Mesenchymal stem cell (in vitro differentiated cells and primary cell): Measurements from ENCODE around the gene TBX1.

Source experiments
- DNase-seq: peaks from one replicate; pipeline ENCODE4 v3.0.0-alpha.2; 2013
- H2AFZ ChIP-seq: one replicate; pipeline ENCODE4 v1.6.1; 2013; ENCODE audit warnings: low read depth, mild to moderate bottlenecking, control low read depth, inconsistent platforms, low read length, moderate library complexity
- H2AK5ac ChIP-seq: 2 replicates; pipeline ENCODE4 v1.6.1; 2013; ENCODE audit warnings: low read length, moderate library complexity, mild to moderate bottlenecking, inconsistent platforms; ENCODE audit not compliant: severe bottlenecking
- H2BK120ac ChIP-seq: one replicate; pipeline ENCODE4 v1.6.1; 2013; ENCODE audit warnings: low read depth, mild to moderate bottlenecking, inconsistent platforms, low read length, moderate library complexity
- H2BK12ac ChIP-seq, 2 experiments: one replicate each; pipeline ENCODE4 v1.6.1; 2013; ENCODE audit warnings: inconsistent platforms in 2 of 2, low read length in 2 of 2, mild to moderate bottlenecking in 2 of 2, moderate library complexity in 2 of 2, control low read depth in 1 of 2
- H2BK15ac ChIP-seq: one replicate; pipeline ENCODE4 v1.6.1; 2013; ENCODE audit warnings: mild to moderate bottlenecking, low read depth, inconsistent platforms; ENCODE audit not compliant: poor library complexity, severe bottlenecking
- H2BK5ac ChIP-seq: 2 replicates; pipeline ENCODE4 v1.6.1; 2013; ENCODE audit warnings: low read depth, mild to moderate bottlenecking, low read length, control low read depth, inconsistent platforms; ENCODE audit not compliant: poor library complexity, severe bottlenecking
- H3K14ac ChIP-seq, 2 experiments: one replicate each; pipeline ENCODE4 v1.6.1; 2013; ENCODE audit warnings: inconsistent platforms in 2 of 2, low read length in 2 of 2, control low read depth in 1 of 2, mild to moderate bottlenecking in 1 of 2, moderate library complexity in 1 of 2
- H3K18ac ChIP-seq, 2 experiments: one replicate each; pipeline ENCODE4 v1.6.1; 2013; ENCODE audit warnings: inconsistent platforms in 2 of 2, low read length in 2 of 2, control low read depth in 1 of 2, low read depth in 1 of 2, mild to moderate bottlenecking in 1 of 2
- H3K23ac ChIP-seq, 2 experiments: one replicate each; pipeline ENCODE4 v1.6.1; 2013; ENCODE audit warnings: inconsistent platforms in 2 of 2, low read length in 2 of 2, mild to moderate bottlenecking in 2 of 2, moderate library complexity in 2 of 2, control low read depth in 1 of 2
- H3K27ac ChIP-seq: 2 replicates; pipeline ENCODE4 v1.5.1; 2013; ENCODE audit warnings: mild to moderate bottlenecking, moderate library complexity, low read length, control low read depth, inconsistent platforms; ENCODE audit not compliant: poor library complexity, severe bottlenecking
- H3K27me3 ChIP-seq, 2 experiments: 2 replicates each; pipeline versions ENCODE4 v1.6.1 to v1.7.0; 2013; ENCODE audit warnings: low read length in 2 of 2, mild to moderate bottlenecking in 2 of 2, moderate library complexity in 2 of 2, control low read depth in 1 of 2, inconsistent platforms in 1 of 2; ENCODE audit not compliant: control insufficient read depth in 1 of 2, insufficient read depth in 1 of 2
- H3K36me3 ChIP-seq, 2 experiments: 2 replicates each; pipeline versions ENCODE4 v1.6.1 to v1.7.0; 2013; ENCODE audit warnings: low read length in 2 of 2, control low read depth in 1 of 2, inconsistent platforms in 1 of 2, low read depth in 1 of 2, mild to moderate bottlenecking in 1 of 2; ENCODE audit not compliant: insufficient read depth in 2 of 2, control insufficient read depth in 1 of 2
- H3K4ac ChIP-seq, 2 experiments: one replicate each; pipeline ENCODE4 v1.6.1; 2013; ENCODE audit warnings: inconsistent platforms in 2 of 2, low read length in 2 of 2, mild to moderate bottlenecking in 2 of 2, moderate library complexity in 2 of 2, control low read depth in 1 of 2, low read depth in 1 of 2
- H3K4me1 ChIP-seq: 2 replicates; pipeline ENCODE4 v1.6.1; 2013; ENCODE audit warnings: low read depth, low read length, control low read depth; ENCODE audit not compliant: control insufficient read depth, insufficient read depth
- H3K4me2 ChIP-seq: 2 replicates; pipeline ENCODE4 v1.6.1; 2013; ENCODE audit warnings: low read length, mild to moderate bottlenecking, inconsistent platforms; ENCODE audit not compliant: poor library complexity, severe bottlenecking
- H3K4me3 ChIP-seq, 2 experiments: 2 replicates each; pipeline versions ENCODE4 v1.5.1 to v1.7.0; 2013; ENCODE audit warnings: low read length in 2 of 2, mild to moderate bottlenecking in 2 of 2, control low read depth in 1 of 2, low read depth in 1 of 2; ENCODE audit not compliant: insufficient read depth in 1 of 2
- H3K79me1 ChIP-seq: replicated peaks from 2 replicates; pipeline ENCODE4 v1.6.1; 2013; ENCODE audit warnings: mild to moderate bottlenecking, control low read depth, low read length, inconsistent platforms; ENCODE audit not compliant: poor library complexity, severe bottlenecking
- H3K9ac ChIP-seq: 2 replicates; pipeline ENCODE4 v1.7.0; 2013; ENCODE audit warnings: mild to moderate bottlenecking, low read length, moderate library complexity
- H3K9me3 ChIP-seq: 2 replicates; pipeline ENCODE4 v1.7.0; 2013; ENCODE audit warnings: mild to moderate bottlenecking, low read length; ENCODE audit not compliant: control insufficient read depth
- H4K8ac ChIP-seq: one replicate; pipeline ENCODE4 v1.6.1; 2013; ENCODE audit warnings: inconsistent platforms, mild to moderate bottlenecking, low read length, moderate library complexity
- H4K91ac ChIP-seq: one replicate; pipeline ENCODE4 v1.6.1; 2013; ENCODE audit warnings: mild to moderate bottlenecking, low read length, inconsistent platforms
- WGBS: methylation state at CpG from one replicate; pipeline ENCODE4 v1.1.7; 2013; ENCODE audit warnings: mixed read lengths; 5-methylcytosine and 5-hydroxymethylcytosine counted together

The TBX1 gene

DNA sequence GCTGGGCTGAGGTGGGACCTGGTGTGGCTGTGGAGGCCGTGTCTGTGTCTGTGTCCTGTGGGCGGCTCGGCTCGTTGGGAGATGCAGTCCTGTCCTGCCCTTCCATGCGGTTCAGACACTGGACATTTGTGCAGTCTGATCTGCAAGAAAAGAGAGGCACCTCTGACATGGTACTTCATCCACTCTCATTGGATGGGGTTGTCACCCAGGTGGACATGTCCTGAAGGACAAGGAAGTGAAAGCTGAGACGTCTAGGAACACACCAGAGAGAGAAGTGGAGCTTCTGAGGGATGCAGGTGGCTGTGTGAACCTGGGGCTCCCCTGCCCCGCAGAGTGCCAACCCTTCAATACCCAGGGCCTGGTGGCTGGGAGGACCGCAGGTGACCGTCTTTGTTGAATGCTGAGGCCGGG, 18.4 kb downstream of the TBX1 start:
- H3K79me1 ChIP-seq, result no peaks in the 10 kb centered on the region
- H3K36me3 ChIP-seq, result no peaks in the 10 kb centered on the region
- H2BK12ac ChIP-seq, result no peak overlapping the region
- no peak overlapping the region for H3K18ac ChIP-seq
- peak overlapping the region in 1 of 2 experiments; percentile 37 for H3K14ac ChIP-seq
- no peak overlapping the region for H2BK15ac ChIP-seq
- H2BK120ac ChIP-seq, result no peak overlapping the region
- H3K9me3 ChIP-seq, result peaks cover 14% of the 10 kb centered on the region
- H3K27me3 ChIP-seq, result peaks cover 32 to 33% of the 10 kb centered on the region in 2 experiments
- no peak overlapping the region for H4K91ac ChIP-seq
- no peak overlapping the region for H2AFZ ChIP-seq
- H4K8ac ChIP-seq, result no peak overlapping the region
- H3K9ac ChIP-seq, result no peak overlapping the region
- no peak overlapping the region for H3K27ac ChIP-seq
- no peaks in the 10 kb centered on the region for H3K4me1 ChIP-seq
- H3K4me3 ChIP-seq, result no peak overlapping the region
- no peak overlapping the region for H3K4ac ChIP-seq
- DNase-seq, result no peak
- H3K4me2 ChIP-seq, result no peak overlapping the region
- no peak overlapping the region for H2BK5ac ChIP-seq
- H3K23ac ChIP-seq, result peak overlapping the region in 1 of 2 experiments; percentile 14
- H2AK5ac ChIP-seq, result no peak overlapping the region
- 85% methylated on average over 10 of the region's 10 CpGs for WGBS

DNA sequence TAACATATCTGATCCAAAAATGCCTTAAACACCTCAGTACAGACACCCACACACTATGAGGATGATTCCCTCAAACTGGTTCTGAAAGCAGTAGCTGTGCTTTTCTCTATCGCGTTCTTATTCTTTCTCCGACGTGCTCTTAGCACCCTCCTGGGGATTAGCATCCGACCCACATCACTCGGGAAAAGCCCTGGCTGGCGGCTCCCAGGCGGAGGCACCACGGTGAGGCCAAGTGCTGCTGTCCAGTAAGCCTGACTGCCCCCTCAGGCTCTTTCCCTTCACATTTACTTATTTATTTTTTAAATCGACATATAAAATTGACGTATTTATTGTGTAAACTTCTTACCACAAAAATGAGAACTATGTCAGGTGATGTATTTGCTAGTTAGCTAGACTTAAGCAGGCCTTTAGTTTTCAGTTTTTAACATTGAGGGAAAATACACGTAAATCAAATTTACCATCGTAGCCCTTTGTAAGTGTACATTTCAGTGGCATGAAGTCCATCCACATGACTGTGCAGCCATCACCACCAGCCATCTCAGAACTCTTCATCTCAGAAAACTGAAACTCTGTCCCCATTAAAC, 19.2 kb downstream of the TBX1 start:
- Histone ChIP-seq H3K23ac (no peak overlapping the region), H3K36me3 (no peaks in the 10 kb centered on the region), H3K4ac (no peak overlapping the region), H3K9me3 (peaks cover 14% of the 10 kb centered on the region), H2BK12ac (no peak overlapping the region), H3K9ac (no peak overlapping the region), H4K8ac (no peak overlapping the region), H3K79me1 (no peaks in the 10 kb centered on the region), H3K27ac (no peak overlapping the region), H3K14ac (no peak overlapping the region), H3K4me1 (no peaks in the 10 kb centered on the region), H2BK15ac (no peak overlapping the region), H2AFZ (no peak overlapping the region), H2BK5ac (no peak overlapping the region), H3K4me3 (no peak overlapping the region), H2AK5ac (no peak overlapping the region), H2BK120ac (no peak overlapping the region), H3K4me2 (no peak overlapping the region), H3K18ac (no peak overlapping the region), H3K27me3 (peaks cover 25 to 32% of the 10 kb centered on the region in 2 experiments), H4K91ac (no peak overlapping the region)
- no peak for DNase-seq
- 67% methylated on average over 11 of the region's 13 CpGs for WGBS

DNA sequence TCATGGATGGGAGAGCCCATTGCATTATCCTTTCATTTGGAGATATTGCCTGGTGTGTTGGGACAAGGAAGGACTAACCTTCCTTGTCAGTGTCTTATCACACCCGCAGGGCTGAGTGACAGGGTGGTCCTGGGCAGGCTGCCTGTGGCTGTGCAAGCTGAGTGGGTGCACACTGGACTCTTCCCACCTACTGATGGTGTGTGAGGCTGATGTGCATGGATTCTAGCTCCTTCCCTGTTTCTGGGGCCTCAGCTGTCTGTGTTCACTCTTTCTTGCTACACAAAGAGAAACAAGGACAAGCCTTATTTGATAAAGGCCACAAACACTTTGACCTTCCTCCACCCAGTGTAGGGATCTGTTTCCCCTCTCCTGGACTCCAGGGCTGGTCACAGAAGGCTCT, 22.0 kb downstream of the TBX1 start:
- Histone ChIP-seq H2BK12ac (no peak overlapping the region), H3K4me3 (no peak overlapping the region), H4K91ac (no peak overlapping the region), H3K23ac (no peak overlapping the region), H3K18ac (no peak overlapping the region), H3K4me1 (no peaks in the 10 kb centered on the region), H3K9ac (no peak overlapping the region), H3K79me1 (no peaks in the 10 kb centered on the region), H3K4me2 (no peak overlapping the region), H2AK5ac (no peak overlapping the region), H3K27ac (no peak overlapping the region), H2BK120ac (no peak overlapping the region), H3K14ac (no peak overlapping the region), H4K8ac (no peak overlapping the region), H3K9me3 (peaks cover 14% of the 10 kb centered on the region), H2BK5ac (no peak overlapping the region), H2BK15ac (no peak overlapping the region), H3K36me3 (peaks cover 0 to 5% of the 10 kb centered on the region in 2 experiments), H3K4ac (no peak overlapping the region), H3K27me3 (peaks cover 16 to 18% of the 10 kb centered on the region in 2 experiments), H2AFZ (no peak overlapping the region)
- DNase-seq, result no peak
- WGBS, result 79% methylated on average over 1 of the region's 1 CpG

DNA sequence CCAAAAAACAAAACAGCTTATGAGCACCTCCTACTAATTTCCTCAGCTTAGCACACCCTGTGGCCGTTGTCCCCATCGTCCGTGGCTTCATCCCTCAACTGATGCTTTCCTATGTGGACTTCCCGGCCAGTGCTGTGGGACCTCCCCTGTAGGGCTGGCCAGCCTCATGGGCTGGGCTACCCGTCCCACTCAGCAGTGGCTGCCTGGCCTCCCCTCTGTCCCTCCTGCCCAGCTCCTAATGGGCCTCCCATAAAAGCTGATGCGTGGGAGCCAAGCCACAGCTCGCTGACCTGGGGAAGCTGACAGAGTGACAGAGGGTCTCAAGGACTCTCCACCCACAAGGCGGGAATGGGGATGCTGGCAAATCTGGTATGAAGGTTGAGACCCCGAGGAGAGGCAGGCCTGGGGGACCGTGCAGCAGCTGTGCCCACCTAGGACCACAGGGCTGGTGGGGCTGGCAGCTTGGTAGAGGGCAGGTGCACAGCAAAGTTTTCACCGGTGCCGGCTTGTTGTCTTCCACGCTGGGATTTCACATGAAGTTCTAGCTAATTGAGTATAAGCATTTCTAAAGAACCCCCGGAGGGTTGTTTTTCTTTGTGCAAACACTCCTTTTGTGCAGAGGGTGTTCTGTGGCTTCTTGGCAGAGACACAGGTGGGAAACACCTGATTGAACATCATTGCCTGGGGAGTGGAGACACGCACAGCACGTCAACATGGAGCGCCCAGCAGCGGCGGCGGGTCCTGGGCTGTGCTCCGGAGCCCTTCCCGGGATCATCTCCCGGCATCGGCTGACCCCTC, 23.2 kb downstream of the TBX1 start:
- WGBS, result 94% methylated on average over 24 of the region's 24 CpGs
- H2AFZ ChIP-seq, result peak overlapping the region; percentile 8
- no peak overlapping the region for H2BK15ac ChIP-seq
- H3K27ac ChIP-seq, result no peak overlapping the region
- no peak overlapping the region for H3K4me2 ChIP-seq
- no peak overlapping the region for H3K14ac ChIP-seq
- DNase-seq, result no peak
- H3K4me1 ChIP-seq, result no peaks in the 10 kb centered on the region
- H3K27me3 ChIP-seq, result peaks cover 14 to 18% of the 10 kb centered on the region in 2 experiments
- no peak overlapping the region for H2BK5ac ChIP-seq
- no peak overlapping the region for H2BK120ac ChIP-seq
- peaks cover 14% of the 10 kb centered on the region for H3K9me3 ChIP-seq
- H2BK12ac ChIP-seq, result no peak overlapping the region
- no peaks in the 10 kb centered on the region for H3K79me1 ChIP-seq
- no peak overlapping the region for H3K23ac ChIP-seq
- H3K18ac ChIP-seq, result no peak overlapping the region
- no peak overlapping the region for H4K8ac ChIP-seq
- H4K91ac ChIP-seq, result no peak overlapping the region
- H3K4me3 ChIP-seq, result no peak overlapping the region
- no peak overlapping the region for H3K4ac ChIP-seq
- no peak overlapping the region for H3K9ac ChIP-seq
- peaks cover 0 to 18% of the 10 kb centered on the region in 2 experiments for H3K36me3 ChIP-seq
- no peak overlapping the region for H2AK5ac ChIP-seq
